H9 (cell line): ENCODE data around the gene PSMD7. TPM values are rescaled to one million over a fixed set of nuclear protein-coding genes. Genes with fewer than 3 reads are reported as not detected.

Source experiments
- DNase-seq: peaks from one replicate; pipeline ENCODE4 v3.0.0-alpha.2; 2017
- H2AFZ ChIP-seq: one replicate; pipeline ENCODE4 v1.6.1; 2013; ENCODE audit warnings: mild to moderate bottlenecking, low read length, control low read depth, moderate library complexity
- H2AK5ac ChIP-seq: 2 replicates; pipeline ENCODE4 v1.6.1; 2013; ENCODE audit warnings: low read length, control low read depth, mixed read lengths; ENCODE audit not compliant: insufficient read length
- H2BK120ac ChIP-seq: one replicate; pipeline ENCODE4 v1.6.1; 2013; ENCODE audit warnings: low read depth, mild to moderate bottlenecking, low read length, control low read depth, inconsistent platforms; ENCODE audit not compliant: poor library complexity, severe bottlenecking
- H2BK12ac ChIP-seq: 2 replicates; pipeline ENCODE4 v1.6.1; 2013; ENCODE audit warnings: low read length, control low read depth, mixed read lengths, low read depth; ENCODE audit not compliant: insufficient read length
- H2BK15ac ChIP-seq: 2 replicates; pipeline ENCODE4 v1.6.1; 2013; ENCODE audit warnings: low read depth, low read length, control low read depth
- H2BK20ac ChIP-seq: one replicate; pipeline ENCODE4 v1.6.1; 2013; ENCODE audit warnings: low read depth, mild to moderate bottlenecking, low read length, control low read depth, inconsistent platforms; ENCODE audit not compliant: poor library complexity, severe bottlenecking
- H2BK5ac ChIP-seq: 2 replicates; pipeline ENCODE4 v1.6.1; 2013; ENCODE audit warnings: low read length, control low read depth, mixed read lengths; ENCODE audit not compliant: insufficient read length
- H3K14ac ChIP-seq: 2 replicates; pipeline ENCODE4 v1.6.1; 2013; ENCODE audit warnings: low read length, control low read depth; ENCODE audit not compliant: insufficient read depth
- H3K18ac ChIP-seq: 2 replicates; pipeline ENCODE4 v1.6.1; 2013; ENCODE audit warnings: low read depth, mild to moderate bottlenecking, mixed read lengths, low read length, control low read depth; ENCODE audit not compliant: insufficient read length
- H3K23ac ChIP-seq: 2 replicates; pipeline ENCODE4 v1.6.1; 2013; ENCODE audit warnings: low read length, control low read depth, mixed read lengths, low read depth; ENCODE audit not compliant: insufficient read length
- H3K23me2 ChIP-seq: 2 replicates; pipeline ENCODE4 v1.6.1; 2013; ENCODE audit warnings: low read depth, mild to moderate bottlenecking, mixed read lengths, low read length, control low read depth; ENCODE audit not compliant: insufficient read length, poor library complexity, severe bottlenecking
- H3K27ac ChIP-seq: 2 replicates; pipeline ENCODE4 v1.5.1; 2013; ENCODE audit warnings: low read length, control low read depth, mixed read lengths, low read depth; ENCODE audit not compliant: insufficient read length
- H3K27me3 ChIP-seq: 2 replicates; pipeline ENCODE4 v1.6.1; 2013; ENCODE audit warnings: low read length, control low read depth, inconsistent platforms; ENCODE audit not compliant: insufficient read depth
- H3K4ac ChIP-seq: 2 replicates; pipeline ENCODE4 v1.6.1; 2013; ENCODE audit warnings: low read depth, mild to moderate bottlenecking, control low read depth, inconsistent platforms, low read length, moderate library complexity
- H3K4me1 ChIP-seq: 2 replicates; pipeline ENCODE4 v1.6.1; 2013; ENCODE audit warnings: low read length, control low read depth, inconsistent platforms; ENCODE audit not compliant: insufficient read depth
- H3K4me2 ChIP-seq: 2 replicates; pipeline ENCODE4 v1.6.1; 2013; ENCODE audit warnings: low read length, control low read depth, mixed read lengths; ENCODE audit not compliant: insufficient read length, insufficient read depth
- H3K56ac ChIP-seq: 2 replicates; pipeline ENCODE4 v1.6.1; 2013; ENCODE audit warnings: low read depth, mild to moderate bottlenecking, mixed read lengths, low read length, control low read depth; ENCODE audit not compliant: insufficient read length
- H3K79me1 ChIP-seq: 2 replicates; pipeline ENCODE4 v1.6.1; 2013; ENCODE audit warnings: low read depth, mild to moderate bottlenecking, moderate library complexity, low read length, control low read depth, inconsistent platforms; ENCODE audit not compliant: insufficient read depth, poor library complexity, severe bottlenecking
- H3K79me2 ChIP-seq: 2 replicates; pipeline ENCODE4 v1.6.1; 2013; ENCODE audit warnings: low read length, control low read depth, inconsistent platforms; ENCODE audit not compliant: insufficient read depth
- H3K9ac ChIP-seq: 2 replicates; pipeline ENCODE4 v1.6.1; 2013; ENCODE audit warnings: low read length, control low read depth, mixed read lengths; ENCODE audit not compliant: insufficient read length; ENCODE audit errors: extremely low read depth
- H3K9me3 ChIP-seq: one replicate; pipeline ENCODE4 v1.6.1; 2013; ENCODE audit warnings: low read depth, low read length, inconsistent platforms; ENCODE audit not compliant: control insufficient read depth
- H3T11ph ChIP-seq: one replicate; pipeline ENCODE4 v1.6.1; 2013; ENCODE audit warnings: mild to moderate bottlenecking, low read length, control low read depth, inconsistent platforms
- H4K20me1 ChIP-seq: one replicate; pipeline ENCODE4 v1.6.1; 2013; ENCODE audit not compliant: control insufficient read depth, insufficient read length, insufficient read depth
- H4K5ac ChIP-seq: 2 replicates; pipeline ENCODE4 v1.6.1; 2013; ENCODE audit warnings: low read depth, mild to moderate bottlenecking, mixed read lengths, low read length, control low read depth; ENCODE audit not compliant: insufficient read length
- H4K8ac ChIP-seq: replicated peaks from 2 replicates; pipeline ENCODE4 v1.6.1; 2013; ENCODE audit warnings: low read length, control low read depth, mixed read lengths, low read depth; ENCODE audit not compliant: insufficient read length
- H4K91ac ChIP-seq: 2 replicates; pipeline ENCODE4 v1.6.1; 2013; ENCODE audit warnings: low read depth, mild to moderate bottlenecking, moderate library complexity, mixed read lengths, low read length, control low read depth; ENCODE audit not compliant: insufficient read length
- H3K27ac Mint-ChIP-seq, 3 experiments: 2 replicates in 2 of 3; 3 replicates in 1 of 3; pipeline ENCODE4 v1.8.0; 2020 to 2021; ENCODE audit warnings: mixed read lengths in 3 of 3, mild to moderate bottlenecking in 1 of 3, moderate library complexity in 1 of 3
- H3K27me3 Mint-ChIP-seq: 2 replicates; pipeline ENCODE4 v1.8.0; 2021; ENCODE audit warnings: low read depth, mild to moderate bottlenecking, moderate library complexity, mixed read lengths
- H3K36me3 Mint-ChIP-seq, 3 experiments: 2 replicates in 2 of 3; 3 replicates in 1 of 3; pipeline ENCODE4 v1.8.0; 2020 to 2021; ENCODE audit warnings: low read depth in 3 of 3, mixed read lengths in 3 of 3; ENCODE audit not compliant: insufficient read depth in 1 of 3
- H3K4me1 Mint-ChIP-seq, 2 experiments: 2 replicates each; pipeline ENCODE4 v1.8.0; 2020; ENCODE audit warnings: mixed read lengths in 2 of 2
- H3K4me3 Mint-ChIP-seq, 2 experiments: 2 replicates in 1 of 2; 3 replicates in 1 of 2; pipeline ENCODE4 v1.8.0; 2020 to 2021; ENCODE audit warnings: mild to moderate bottlenecking in 2 of 2, mixed read lengths in 2 of 2, moderate library complexity in 1 of 2
- H3K9me3 Mint-ChIP-seq, 2 experiments: 2 replicates in 1 of 2; 3 replicates in 1 of 2; pipeline ENCODE4 v1.8.0; 2020; ENCODE audit warnings: mild to moderate bottlenecking in 2 of 2, mixed read lengths in 2 of 2, moderate library complexity in 1 of 2
- WGBS: extraction: QIAGEN DNeasy Blood & Tissue Kit; methylation state at CpG from one replicate; pipeline ENCODE4 v1.1.7; 2013; ENCODE audit warnings: missing lambda C conversion rate, low lambda C conversion rate, mixed read lengths; ENCODE audit not compliant: insufficient read length; ENCODE audit errors: extremely low coverage; 5-methylcytosine and 5-hydroxymethylcytosine counted together
- total RNA-seq: library from RNA; stranded (reverse); gene quantifications from 2 replicates; pipeline ENCODE4 v1.2.1, GENCODE V29; 2021
- TF ChIP-seq, protein P1 (sequence below): fragments of 200-600 bp; sonication (generic); conservative IDR thresholded peaks from 3 replicates; pipeline ENCODE4 v1.8.0; 2021; ENCODE audit warnings: antibody characterized with exemption, mild to moderate bottlenecking

The PSMD7 gene
- total RNA-seq, 1 experiment from 2014 or later = 140 TPM

GRCh38 chr16:74257061-74257460, 39.6 kb upstream of the PSMD7 start:
- DNase-seq = no peak
- Mint-ChIP-seq H3K36me3 (no peaks in the 10 kb centered on the region; a peak in 1 of 7 replicates), H3K9me3 (no peaks in the 10 kb centered on the region), H3K4me1 (peaks cover 0 to 13% of the 10 kb centered on the region in 2 experiments; a peak in 2 of 4 replicates), H3K27ac (no peak overlapping the region), H3K27me3 (no peaks in the 10 kb centered on the region), H3K4me3 (no peak overlapping the region)
- Histone ChIP-seq H3K27me3 (no peaks in the 10 kb centered on the region), H3K9ac (no peak overlapping the region), H3K56ac (no peak overlapping the region), H3K23me2 (no peaks in the 10 kb centered on the region), H4K91ac (no peak overlapping the region), H3K4ac (no peak overlapping the region), H3K79me1 (no peaks in the 10 kb centered on the region), H3K79me2 (no peaks in the 10 kb centered on the region), H2BK120ac (no peak overlapping the region), H3K14ac (no peak overlapping the region), H3K27ac (no peak overlapping the region), H4K5ac (no peak overlapping the region), H3K9me3 (no peaks in the 10 kb centered on the region), H3T11ph (no peak overlapping the region), H2BK20ac (no peak overlapping the region), H4K20me1 (no peaks in the 10 kb centered on the region), H4K8ac (no peak overlapping the region), H2BK5ac (no peak overlapping the region), H2AK5ac (no peak overlapping the region), H3K4me2 (no peak overlapping the region), H3K23ac (no peak overlapping the region), H2BK12ac (no peak overlapping the region), H3K18ac (no peak overlapping the region), H2AFZ (no peak overlapping the region), H2BK15ac (no peak overlapping the region), H3K4me1 (0 out of 2 replicates have a peak, but pooled peaks cover 3% of the 10 kb centered on the region)
- TF ChIP-seq, protein P1, sequence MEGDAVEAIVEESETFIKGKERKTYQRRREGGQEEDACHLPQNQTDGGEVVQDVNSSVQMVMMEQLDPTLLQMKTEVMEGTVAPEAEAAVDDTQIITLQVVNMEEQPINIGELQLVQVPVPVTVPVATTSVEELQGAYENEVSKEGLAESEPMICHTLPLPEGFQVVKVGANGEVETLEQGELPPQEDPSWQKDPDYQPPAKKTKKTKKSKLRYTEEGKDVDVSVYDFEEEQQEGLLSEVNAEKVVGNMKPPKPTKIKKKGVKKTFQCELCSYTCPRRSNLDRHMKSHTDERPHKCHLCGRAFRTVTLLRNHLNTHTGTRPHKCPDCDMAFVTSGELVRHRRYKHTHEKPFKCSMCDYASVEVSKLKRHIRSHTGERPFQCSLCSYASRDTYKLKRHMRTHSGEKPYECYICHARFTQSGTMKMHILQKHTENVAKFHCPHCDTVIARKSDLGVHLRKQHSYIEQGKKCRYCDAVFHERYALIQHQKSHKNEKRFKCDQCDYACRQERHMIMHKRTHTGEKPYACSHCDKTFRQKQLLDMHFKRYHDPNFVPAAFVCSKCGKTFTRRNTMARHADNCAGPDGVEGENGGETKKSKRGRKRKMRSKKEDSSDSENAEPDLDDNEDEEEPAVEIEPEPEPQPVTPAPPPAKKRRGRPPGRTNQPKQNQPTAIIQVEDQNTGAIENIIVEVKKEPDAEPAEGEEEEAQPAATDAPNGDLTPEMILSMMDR = no peak
- WGBS = no CpG with 5 or more reads among the region's 7 CpGs
